Subcutaneous abdominal adipose tissue (tissue), 5 donors: ENCODE measurements around the gene GALK1.

Source experiments
- H3K27ac ChIP-seq: one replicate; pipeline ENCODE4 v1.7.0; 2013; ENCODE audit warnings: low read depth, mild to moderate bottlenecking, inconsistent platforms, low read length, moderate library complexity
- H3K27me3 ChIP-seq, 5 donors: one replicate each; pipeline ENCODE4 v1.7.0; 2013; ENCODE audit warnings: low read length in 5 of 5, inconsistent platforms in 1 of 5; ENCODE audit not compliant: control insufficient read depth in 5 of 5, insufficient read depth in 4 of 5
- H3K36me3 ChIP-seq, 5 donors: one replicate each; pipeline ENCODE4 v1.7.0; 2013; ENCODE audit warnings: low read length in 5 of 5; ENCODE audit not compliant: control insufficient read depth in 5 of 5, insufficient read depth in 5 of 5
- H3K4me1 ChIP-seq, 5 donors: one replicate each; pipeline ENCODE4 v1.7.0; 2013; ENCODE audit warnings: low read length in 5 of 5, mild to moderate bottlenecking in 3 of 5, moderate library complexity in 1 of 5; ENCODE audit not compliant: control insufficient read depth in 5 of 5, insufficient read depth in 5 of 5
- H3K4me3 ChIP-seq, 5 donors: one replicate each; pipeline ENCODE4 v1.7.0; 2013; ENCODE audit warnings: low read length in 5 of 5, low read depth in 1 of 5
- H3K9ac ChIP-seq, 5 donors: one replicate each; pipeline ENCODE4 v1.7.0; 2013; ENCODE audit warnings: low read length in 5 of 5, mild to moderate bottlenecking in 4 of 5, moderate library complexity in 3 of 5
- H3K9me3 ChIP-seq, 5 donors: one replicate each; pipeline ENCODE4 v1.7.0; 2013; ENCODE audit warnings: low read length in 5 of 5; ENCODE audit not compliant: control insufficient read depth in 5 of 5
- donor health status: healthy.
- donor health status: healthy.
- donor health status: healthy.
- donor health status: healthy.
- donor health status: healthy.

The GALK1 gene

DNA sequence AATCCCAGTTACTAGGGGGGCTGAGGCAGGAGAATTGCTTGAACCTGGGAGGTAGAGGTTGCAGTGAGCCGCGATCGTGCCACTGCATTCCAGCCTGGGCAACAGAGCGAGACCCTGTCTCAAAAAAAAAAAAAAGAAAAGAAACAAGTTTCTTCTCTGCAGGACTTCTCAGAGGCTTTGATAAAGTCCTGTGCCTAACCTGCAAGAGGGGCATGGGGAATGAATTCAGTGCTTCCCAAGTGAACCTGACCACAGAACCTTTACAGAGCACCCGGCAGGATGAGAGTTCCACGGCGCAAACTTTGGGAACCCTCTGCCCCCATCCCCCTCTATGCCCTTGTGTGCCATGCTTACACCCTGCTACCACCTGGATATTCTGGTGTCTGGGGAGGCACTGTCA lies 25.8 kb downstream of the GALK1 start:
- no peak overlapping the region for H3K9ac ChIP-seq
- peaks cover 0 to 5% (median 0%) of the 10 kb centered on the region in 5 donors for H3K4me1 ChIP-seq
- no peaks in the 10 kb centered on the region for H3K36me3 ChIP-seq
- H3K27me3 ChIP-seq, result peaks cover 0 to 7% (median 3%) of the 10 kb centered on the region in 5 donors
- no peaks in the 10 kb centered on the region for H3K9me3 ChIP-seq
- H3K27ac ChIP-seq, result no peak overlapping the region
- H3K4me3 ChIP-seq, result no peak overlapping the region

DNA sequence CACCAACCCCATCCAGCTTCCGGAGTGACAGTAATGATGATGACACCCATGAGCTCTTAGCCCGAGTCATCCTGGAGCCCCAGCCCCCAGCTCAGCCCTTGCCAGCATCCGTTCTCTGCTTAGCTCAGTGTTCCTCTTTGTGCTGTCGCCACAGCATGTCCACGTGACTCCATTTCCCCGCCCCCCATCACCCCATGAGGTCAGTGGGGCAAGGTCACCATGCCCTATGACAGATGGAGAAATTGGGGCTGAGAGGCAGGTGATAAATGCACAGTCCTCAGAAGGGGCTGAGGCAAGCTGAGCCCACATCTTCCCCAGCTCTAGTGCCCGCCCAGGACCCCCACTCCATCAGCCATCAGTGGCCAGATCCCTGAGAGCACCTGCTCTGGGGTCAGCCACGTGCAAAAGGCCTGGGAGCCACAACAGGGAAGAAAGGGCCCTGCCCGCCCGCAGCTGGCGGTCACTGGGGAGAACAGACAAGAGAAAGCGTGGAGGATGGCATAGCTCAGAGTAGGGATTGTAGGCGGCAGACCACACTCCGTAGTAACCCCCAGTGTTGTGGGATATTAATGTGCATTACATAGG lies 26.7 kb downstream of the GALK1 start:
- Histone ChIP-seq H3K36me3 (no peaks in the 10 kb centered on the region), H3K4me1 (peaks cover 0 to 5% (median 0%) of the 10 kb centered on the region in 5 donors), H3K27me3 (peaks cover 0 to 7% (median 3%) of the 10 kb centered on the region in 5 donors), H3K9me3 (no peaks in the 10 kb centered on the region), H3K4me3 (no peak overlapping the region), H3K27ac (no peak overlapping the region), H3K9ac (no peak overlapping the region)

DNA sequence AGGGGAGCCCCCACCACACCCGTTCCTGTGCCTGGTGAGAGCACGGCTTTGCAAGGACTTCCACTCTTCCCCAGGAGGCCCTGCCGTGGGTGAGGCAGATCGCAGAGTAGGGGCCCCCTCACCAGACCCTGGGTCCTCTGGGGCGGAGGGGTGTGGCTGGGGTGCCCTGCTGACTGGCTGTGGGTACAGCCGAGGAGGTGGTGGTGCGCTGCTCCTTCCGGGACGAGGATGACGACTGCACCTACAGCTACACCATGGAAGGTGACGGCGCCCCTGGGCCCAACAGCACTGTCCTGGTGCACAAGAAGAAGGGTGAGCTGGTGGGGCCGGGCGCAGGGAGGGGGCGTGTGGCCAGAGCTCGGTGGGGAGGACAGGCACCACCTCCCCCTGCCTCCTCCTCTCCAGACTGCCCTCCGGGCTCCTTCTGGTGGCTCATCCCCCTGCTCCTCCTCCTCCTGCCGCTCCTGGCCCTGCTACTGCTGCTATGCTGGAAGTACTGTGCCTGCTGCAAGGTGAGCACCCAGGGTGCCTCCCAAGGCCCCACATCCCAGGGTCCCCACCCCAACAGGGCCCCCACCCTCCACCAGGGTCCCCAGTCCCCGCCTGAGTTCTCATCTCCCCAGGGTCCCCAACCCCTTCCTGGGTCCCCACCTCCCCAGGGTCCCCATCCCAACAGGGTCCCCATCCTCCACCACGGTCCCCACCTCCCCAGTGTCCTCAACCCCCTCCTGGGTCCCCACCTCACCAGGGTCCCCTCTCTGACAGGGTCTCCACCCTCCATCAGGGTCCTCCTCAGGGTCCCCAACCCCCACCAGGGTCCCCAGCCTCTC lies 27.6 kb downstream of the GALK1 start:
- no peak overlapping the region for H3K4me3 ChIP-seq
- peaks cover 0 to 5% (median 0%) of the 10 kb centered on the region in 5 donors for H3K4me1 ChIP-seq
- H3K27me3 ChIP-seq, result peaks cover 0 to 7% (median 3%) of the 10 kb centered on the region in 5 donors
- H3K9ac ChIP-seq, result no peak overlapping the region
- no peaks in the 10 kb centered on the region for H3K9me3 ChIP-seq
- H3K27ac ChIP-seq, result no peak overlapping the region
- H3K36me3 ChIP-seq, result no peaks in the 10 kb centered on the region

DNA sequence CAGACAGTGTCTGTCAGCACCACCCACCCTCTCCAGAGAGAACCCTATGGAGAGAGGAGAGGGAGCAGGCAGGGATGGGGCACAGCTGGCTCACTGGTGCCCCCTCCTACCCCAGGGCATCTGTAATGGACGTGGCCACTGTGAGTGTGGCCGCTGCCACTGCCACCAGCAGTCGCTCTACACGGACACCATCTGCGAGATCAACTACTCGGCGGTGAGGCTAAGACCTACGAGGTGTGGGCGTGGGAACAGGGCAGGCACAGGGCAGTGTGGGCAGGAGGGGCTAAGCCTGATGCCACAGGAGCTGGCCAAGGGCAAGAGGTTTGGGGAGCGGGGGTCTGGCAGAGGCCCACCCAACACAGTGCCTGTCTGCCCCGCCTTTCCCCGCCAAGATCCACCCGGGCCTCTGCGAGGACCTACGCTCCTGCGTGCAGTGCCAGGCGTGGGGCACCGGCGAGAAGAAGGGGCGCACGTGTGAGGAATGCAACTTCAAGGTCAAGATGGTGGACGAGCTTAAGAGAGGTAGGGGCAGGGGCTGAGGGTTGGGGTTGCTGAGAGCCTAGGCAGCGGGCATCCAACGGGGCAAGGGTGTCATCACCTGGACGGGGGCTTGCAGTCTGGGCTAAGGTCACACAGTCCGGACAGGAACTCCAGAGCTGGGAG lies 28.7 kb downstream of the GALK1 start:
- Histone ChIP-seq H3K9ac (no peak overlapping the region), H3K36me3 (no peaks in the 10 kb centered on the region), H3K4me1 (peaks cover 0 to 5% (median 0%) of the 10 kb centered on the region in 5 donors), H3K27me3 (peaks cover 0 to 7% (median 3%) of the 10 kb centered on the region in 5 donors), H3K4me3 (no peak overlapping the region), H3K27ac (no peak overlapping the region), H3K9me3 (no peaks in the 10 kb centered on the region)

DNA sequence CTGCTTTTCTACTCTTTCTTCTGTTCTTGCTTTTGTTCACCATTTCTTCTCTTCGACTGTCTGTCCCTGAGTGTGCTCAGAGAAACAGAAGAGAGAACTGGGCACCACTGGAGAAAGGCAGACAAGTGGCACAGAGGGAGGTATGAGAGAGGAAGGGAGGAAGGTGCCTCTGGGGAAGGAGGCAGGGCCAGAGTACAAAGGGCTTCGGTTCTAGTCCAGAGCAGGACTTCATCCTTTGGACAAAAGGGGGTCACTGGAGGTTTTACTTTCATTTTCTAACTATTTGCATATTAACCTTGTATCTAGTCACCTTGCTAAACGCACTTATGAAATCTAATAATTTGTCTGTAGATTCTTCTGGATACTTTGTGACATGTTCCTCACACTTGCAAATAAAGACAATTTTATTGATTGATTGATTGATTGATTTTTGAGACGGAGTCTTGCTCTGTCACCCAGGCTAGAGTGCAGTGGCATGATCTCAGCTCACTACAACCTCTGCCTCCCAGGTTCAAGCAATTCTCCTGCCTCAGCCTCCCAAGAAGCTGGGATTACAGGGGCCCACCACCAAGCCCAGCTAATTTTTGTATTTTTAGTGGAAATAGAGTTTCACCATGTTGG lies 30.2 kb downstream of the GALK1 start:
- no peaks in the 10 kb centered on the region for H3K9me3 ChIP-seq
- no peak overlapping the region for H3K27ac ChIP-seq
- H3K4me3 ChIP-seq, result no peak overlapping the region
- no peaks in the 10 kb centered on the region for H3K36me3 ChIP-seq
- peaks cover 0 to 7% (median 0%) of the 10 kb centered on the region in 5 donors for H3K27me3 ChIP-seq
- peak overlapping the region in 1 of 5 donors; percentile 30 for H3K9ac ChIP-seq
- peaks cover 0 to 5% (median 0%) of the 10 kb centered on the region in 5 donors for H3K4me1 ChIP-seq

DNA sequence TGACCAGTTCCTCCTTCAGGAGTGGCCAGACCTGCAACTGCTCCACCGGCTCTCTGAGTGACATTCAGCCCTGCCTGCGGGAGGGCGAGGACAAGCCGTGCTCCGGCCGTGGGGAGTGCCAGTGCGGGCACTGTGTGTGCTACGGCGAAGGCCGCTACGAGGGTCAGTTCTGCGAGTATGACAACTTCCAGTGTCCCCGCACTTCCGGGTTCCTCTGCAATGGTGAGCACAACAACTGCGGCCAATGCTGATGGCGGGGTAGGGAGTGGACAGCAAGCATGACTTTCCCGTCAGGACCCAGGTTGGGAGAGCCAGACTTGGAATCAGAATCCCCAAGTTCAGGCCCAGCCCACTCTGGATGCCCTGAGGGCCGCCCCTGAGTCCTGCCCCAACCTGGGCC lies 31.5 kb downstream of the GALK1 start:
- Histone ChIP-seq H3K27me3 (peaks cover 0 to 7% (median 0%) of the 10 kb centered on the region in 5 donors), H3K9me3 (no peaks in the 10 kb centered on the region), H3K27ac (no peak overlapping the region), H3K9ac (no peak overlapping the region), H3K36me3 (no peaks in the 10 kb centered on the region), H3K4me1 (peaks cover 0 to 5% (median 0%) of the 10 kb centered on the region in 5 donors), H3K4me3 (no peak overlapping the region)

DNA sequence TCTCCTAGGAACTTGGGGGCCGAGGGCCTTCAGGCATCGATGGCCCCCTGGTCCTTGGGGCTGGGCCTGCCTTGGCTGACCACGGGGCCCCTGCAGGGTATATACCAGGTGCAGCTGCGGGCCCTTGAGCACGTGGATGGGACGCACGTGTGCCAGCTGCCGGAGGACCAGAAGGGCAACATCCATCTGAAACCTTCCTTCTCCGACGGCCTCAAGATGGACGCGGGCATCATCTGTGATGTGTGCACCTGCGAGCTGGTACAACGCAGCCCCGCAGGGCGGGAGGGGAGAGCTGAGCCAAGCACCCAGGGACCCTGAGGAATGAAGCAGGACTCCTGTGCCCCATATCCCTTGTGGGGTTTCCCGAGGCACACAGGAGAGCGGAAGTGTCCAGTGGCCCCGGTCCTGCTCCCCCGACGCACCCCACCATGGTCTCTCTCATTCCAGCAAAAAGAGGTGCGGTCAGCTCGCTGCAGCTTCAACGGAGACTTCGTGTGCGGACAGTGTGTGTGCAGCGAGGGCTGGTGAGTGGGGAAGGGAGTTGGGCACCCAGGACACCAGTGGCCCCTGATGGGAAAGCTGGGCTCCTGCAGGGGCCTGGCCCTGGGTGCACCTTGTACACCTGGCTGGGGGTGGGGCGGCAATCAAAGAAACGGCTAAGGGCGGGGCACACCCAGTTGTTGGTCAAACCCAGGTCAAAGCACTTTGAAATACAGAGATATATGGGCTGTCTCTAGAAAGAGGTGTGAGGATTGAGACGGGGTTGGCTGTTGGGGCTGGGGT lies 33.1 kb downstream of the GALK1 start:
- Histone ChIP-seq H3K4me1 (no peaks in the 10 kb centered on the region), H3K9ac (no peak overlapping the region), H3K4me3 (no peak overlapping the region), H3K27me3 (peaks cover 0 to 4% (median 0%) of the 10 kb centered on the region in 5 donors), H3K27ac (no peak overlapping the region), H3K9me3 (no peaks in the 10 kb centered on the region), H3K36me3 (no peaks in the 10 kb centered on the region)

DNA sequence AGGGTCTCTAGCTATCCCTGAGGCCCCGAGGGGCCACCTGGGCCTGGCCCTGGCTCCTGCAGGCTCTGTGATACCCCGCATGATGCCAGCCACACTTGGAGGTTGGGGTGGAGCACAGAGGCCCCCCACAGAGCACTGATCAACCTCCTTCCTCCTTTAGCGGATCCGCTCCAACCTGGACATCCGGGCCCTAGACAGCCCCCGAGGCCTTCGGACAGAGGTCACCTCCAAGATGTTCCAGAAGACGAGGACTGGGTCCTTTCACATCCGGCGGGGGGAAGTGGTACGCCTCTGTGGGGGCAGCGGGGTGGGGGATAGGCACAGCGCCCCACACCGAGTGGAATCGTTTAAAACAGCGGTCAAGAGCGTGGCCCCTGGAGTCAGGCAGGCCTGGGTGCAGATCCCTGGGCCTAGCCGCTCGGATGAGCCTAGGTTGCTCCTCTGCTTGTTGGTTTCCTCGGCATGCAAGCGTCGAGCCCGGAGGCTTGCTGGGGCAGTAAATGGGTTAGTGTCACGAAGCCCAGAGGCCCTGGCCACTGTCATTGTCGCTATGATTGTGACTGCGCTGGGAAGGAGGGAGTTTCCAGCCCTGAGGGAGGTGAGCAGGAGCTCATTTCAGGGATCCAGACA lies 33.8 kb downstream of the GALK1 start:
- Histone ChIP-seq H3K36me3 (no peaks in the 10 kb centered on the region), H3K9ac (no peak overlapping the region), H3K27ac (no peak overlapping the region), H3K4me3 (no peak overlapping the region), H3K9me3 (no peaks in the 10 kb centered on the region), H3K4me1 (no peaks in the 10 kb centered on the region), H3K27me3 (no peaks in the 10 kb centered on the region)

DNA sequence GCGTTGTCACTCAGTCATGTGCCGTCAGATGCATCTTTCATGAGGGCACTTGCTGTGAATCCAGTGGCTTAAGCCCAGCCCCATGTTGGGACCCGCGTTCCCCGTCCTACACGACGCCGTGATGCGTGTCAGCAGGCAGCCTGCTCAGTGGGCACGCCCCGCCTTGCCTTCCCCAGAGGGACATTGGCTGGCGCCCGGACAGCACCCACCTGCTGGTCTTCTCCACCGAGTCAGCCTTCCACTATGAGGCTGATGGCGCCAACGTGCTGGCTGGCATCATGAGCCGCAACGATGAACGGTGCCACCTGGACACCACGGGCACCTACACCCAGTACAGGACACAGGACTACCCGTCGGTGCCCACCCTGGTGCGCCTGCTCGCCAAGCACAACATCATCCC lies 34.9 kb downstream of the GALK1 start:
- H3K9me3 ChIP-seq, result no peaks in the 10 kb centered on the region
- H3K4me3 ChIP-seq, result no peak overlapping the region
- H3K4me1 ChIP-seq, result no peaks in the 10 kb centered on the region
- H3K9ac ChIP-seq, result no peak overlapping the region
- H3K27me3 ChIP-seq, result peaks cover 0 to 4% (median 0%) of the 10 kb centered on the region in 5 donors
- no peak overlapping the region for H3K27ac ChIP-seq
- no peaks in the 10 kb centered on the region for H3K36me3 ChIP-seq
